GM12875 (cell line): ENCODE results near the gene TRIP12.

Experiments
- H3K4me3 ChIP-seq: one replicate; pipeline ENCODE4 v1.5.1; 2011; ENCODE audit warnings: low read depth, low read length, control low read depth
- CTCF ChIP-seq: IDR thresholded peaks from 2 replicates; pipeline ENCODE4 v1.5.1; 2011; ENCODE audit warnings: low read depth, mild to moderate bottlenecking, control low read depth, inconsistent platforms, low read length, moderate library complexity, borderline replicate concordance; ENCODE audit not compliant: insufficient read depth

The TRIP12 gene

GRCh38 chr2:229952256-229952835 lies 30.5 kb upstream of the TRIP12 start:
- no peak for TF ChIP-seq CTCF
- H3K4me3 ChIP-seq = no peak overlapping the region

- TF ChIP-seq CTCF = no peak
- H3K4me3 ChIP-seq = no peak overlapping the region
Measured at GRCh38 chr2:229947544-229947943, 25.7 kb upstream of the TRIP12 start.

GRCh38 chr2:229945975-229946374 lies 24.2 kb upstream of the TRIP12 start:
- no peak overlapping the region for H3K4me3 ChIP-seq
- no peak for TF ChIP-seq CTCF

- H3K4me3 ChIP-seq = no peak overlapping the region
- no peak for TF ChIP-seq CTCF
Measured at GRCh38 chr2:229943770-229944449, 22.1 kb upstream of the TRIP12 start.

GRCh38 chr2:229943171-229943570 lies 21.4 kb upstream of the TRIP12 start:
- no peak for TF ChIP-seq CTCF
- no peak overlapping the region for H3K4me3 ChIP-seq

- no peak overlapping the region for H3K4me3 ChIP-seq
- TF ChIP-seq CTCF = no peak
Measured at GRCh38 chr2:229942671-229943070, 20.9 kb upstream of the TRIP12 start.

GRCh38 chr2:229937537-229937936 lies 15.7 kb upstream of the TRIP12 start:
- H3K4me3 ChIP-seq = no peak overlapping the region
- no peak for TF ChIP-seq CTCF
